ENCODE results near the gene APOL6. TPM values are rescaled to one million over a fixed set of nuclear protein-coding genes. Genes with fewer than 3 reads are reported as not detected.
A peak's percentile ranks its signal among the peaks of the same experiment; 100 is the strongest.

APOL6 gene
- total and polyA plus RNA-seq, 2 donors from 2014 or later: 5.5 to 30.2 TPM

GRCh38 chr22:35625763-35626432 lies 22.3 kb upstream of the APOL6 start:
- peaks cover 0 to 4% (median 0%) of the 10 kb centered on the region in 3 donors for H3K4me1 ChIP-seq (ENCODE audit: control insufficient read depth in 2 of 3, insufficient read depth in 2 of 3, low read depth in 1 of 3, low read length in 3 of 3)
- no peak for TF ChIP-seq CTCF (IDR thresholded peaks at IDR 0.05; ENCODE audit: borderline replicate concordance, extremely low read depth, insufficient read depth)
- intact Hi-C loops (cut with DNase I): loop anchor here (10.0 kb wide), 2 partner anchors 299 to 499 kb away; no protein-coding TSS in a partner anchor
- H3K27me3 ChIP-seq (ENCODE audit: control insufficient read depth, insufficient read depth, low read length): no peaks in the 10 kb centered on the region
- FAIRE-seq (no peak), DNase-seq (peak in 1 of 5 donors; percentile 39)
- no peak overlapping the region for H3K9ac ChIP-seq (ENCODE audit: low read length in 3 of 3)
- no peak overlapping the region for H3K4me3 ChIP-seq (ENCODE audit: low read length in 3 of 3)
- no peak overlapping the region for H3K27ac ChIP-seq (ENCODE audit: low read depth in 2 of 2, low read length in 2 of 2)
- no peaks in the 10 kb centered on the region for H3K36me3 ChIP-seq (ENCODE audit: control insufficient read depth in 2 of 3, insufficient read depth in 3 of 3, low read length in 3 of 3)
- no peaks in the 10 kb centered on the region for H3K9me3 ChIP-seq (ENCODE audit: control insufficient read depth in 2 of 3, insufficient read depth in 1 of 3, low read length in 3 of 3)

GRCh38 chr22:35627267-35628041 lies 20.8 kb upstream of the APOL6 start:
- H3K9me3 ChIP-seq (ENCODE audit: control insufficient read depth in 2 of 3, insufficient read depth in 1 of 3, low read length in 3 of 3): no peaks in the 10 kb centered on the region
- no peaks in the 10 kb centered on the region for H3K27me3 ChIP-seq (ENCODE audit: control insufficient read depth, insufficient read depth, low read length)
- no peaks in the 10 kb centered on the region for H3K36me3 ChIP-seq (ENCODE audit: control insufficient read depth in 2 of 3, insufficient read depth in 3 of 3, low read length in 3 of 3)
- DNase-seq (peak; percentile 84 to 93 (median 89)), FAIRE-seq (no peak)
- H3K9ac ChIP-seq (ENCODE audit: low read length in 3 of 3): peak overlapping the region; percentile 51 to 74 (median 57)
- intact Hi-C loops (cut with DNase I): loop anchor here (10.0 kb wide), 2 partner anchors 297 to 497 kb away; no protein-coding TSS in a partner anchor
- peak overlapping the region; percentile 77 to 90 for H3K27ac ChIP-seq (ENCODE audit: low read depth in 2 of 2, low read length in 2 of 2)
- peak overlapping the region; percentile 71 to 95 (median 75) for H3K4me3 ChIP-seq (ENCODE audit: low read length in 3 of 3)
- peaks cover 0 to 4% (median 0%) of the 10 kb centered on the region in 3 donors for H3K4me1 ChIP-seq (ENCODE audit: control insufficient read depth in 2 of 3, insufficient read depth in 2 of 3, low read depth in 1 of 3, low read length in 3 of 3)
- TF ChIP-seq CTCF (IDR thresholded peaks at IDR 0.05; ENCODE audit: borderline replicate concordance, extremely low read depth, insufficient read depth): peak; percentile 82

GRCh38 chr22:35628732-35629131 lies 19.5 kb upstream of the APOL6 start:
- DNase-seq (no peak), FAIRE-seq (no peak)
- intact Hi-C loops (cut with DNase I): loop anchor here (10.0 kb wide), 2 partner anchors 296 to 496 kb away; no protein-coding TSS in a partner anchor

More at GRCh38 chr22:35628732-35629131, 19.5 kb upstream of the APOL6 start:
- Histone ChIP-seq H3K27me3 (ENCODE audit: control insufficient read depth, insufficient read depth, low read length) (no peaks in the 10 kb centered on the region), H3K9ac (ENCODE audit: low read length in 3 of 3) (no peak overlapping the region), H3K9me3 (ENCODE audit: control insufficient read depth in 2 of 3, insufficient read depth in 1 of 3, low read length in 3 of 3) (no peaks in the 10 kb centered on the region), H3K36me3 (ENCODE audit: control insufficient read depth in 2 of 3, insufficient read depth in 3 of 3, low read length in 3 of 3) (no peaks in the 10 kb centered on the region), H3K27ac (ENCODE audit: low read depth in 2 of 2, low read length in 2 of 2) (no peak overlapping the region), H3K4me3 (ENCODE audit: low read length in 3 of 3) (no peak overlapping the region), H3K4me1 (ENCODE audit: control insufficient read depth in 2 of 3, insufficient read depth in 2 of 3, low read depth in 1 of 3, low read length in 3 of 3) (no peaks in the 10 kb centered on the region)
- TF ChIP-seq CTCF (IDR thresholded peaks at IDR 0.05; ENCODE audit: borderline replicate concordance, extremely low read depth, insufficient read depth): no peak

Measured in kidney (tissue), 14 donors.